A172 (cell line): ENCODE data around the gene BRD1. TPM values are rescaled to one million over a fixed set of nuclear protein-coding genes. Genes with fewer than 3 reads are reported as not detected.

ENCODE experiments used
- DNase-seq: peaks from one replicate; pipeline ENCODE4 v3.0.0-alpha.2; 2015; ENCODE audit warnings: low spot score
- total RNA-seq: library from RNA; depleted of rRNA; stranded (reverse); fragments of >200 nt; shearing (Covaris generic); gene quantifications from 2 replicates; pipeline ENCODE4 v1.2.3, GENCODE V29; 2014; rRNA removed

Gene BRD1
- 8.0 and 11.1 TPM in 2 replicates for total RNA-seq

DNA sequence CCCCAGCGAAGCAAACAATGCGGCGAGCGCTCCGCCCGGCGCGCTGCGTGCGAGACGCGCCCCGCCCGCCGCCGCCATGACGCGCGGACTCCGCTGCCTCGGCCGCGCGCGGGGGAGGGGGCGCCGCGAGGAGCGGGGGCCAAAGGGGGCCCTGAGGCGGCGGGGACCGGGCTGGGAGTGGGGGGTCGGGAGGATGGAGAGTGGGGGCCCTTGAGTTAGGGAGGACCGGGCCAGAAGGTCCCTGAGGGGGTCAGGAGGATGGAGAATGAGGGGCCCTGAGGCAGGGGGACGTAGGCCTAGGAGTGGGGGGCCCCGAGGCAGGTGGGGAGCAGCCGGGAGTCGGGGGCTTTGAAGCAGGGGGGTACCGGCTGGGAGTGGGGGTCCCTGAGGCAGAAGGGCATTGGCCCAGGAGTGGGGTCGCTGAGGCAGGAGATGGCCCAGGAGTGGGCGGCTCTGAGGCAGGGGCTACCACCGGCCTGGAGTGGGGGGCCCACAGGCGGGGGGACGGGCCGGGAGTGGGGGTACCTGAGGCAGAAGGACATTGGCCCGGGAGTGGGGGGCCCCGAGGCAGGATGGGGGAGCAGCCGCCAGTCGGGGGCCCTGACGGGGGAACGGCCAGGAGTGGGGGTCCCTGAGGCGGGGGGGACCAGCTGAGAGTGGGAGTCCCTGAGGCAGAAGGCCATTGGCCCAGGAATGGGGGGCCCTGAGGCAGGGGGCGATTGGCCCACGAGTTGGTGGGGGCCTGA, at the start of gene BRD1:
Gene BRD1 (minus strand): TSS at position 21 of the 746 bp plus-strand sequence. CDS start 3,556 bp downstream, outside the sequence.
- DNase-seq, result no peak

DNA sequence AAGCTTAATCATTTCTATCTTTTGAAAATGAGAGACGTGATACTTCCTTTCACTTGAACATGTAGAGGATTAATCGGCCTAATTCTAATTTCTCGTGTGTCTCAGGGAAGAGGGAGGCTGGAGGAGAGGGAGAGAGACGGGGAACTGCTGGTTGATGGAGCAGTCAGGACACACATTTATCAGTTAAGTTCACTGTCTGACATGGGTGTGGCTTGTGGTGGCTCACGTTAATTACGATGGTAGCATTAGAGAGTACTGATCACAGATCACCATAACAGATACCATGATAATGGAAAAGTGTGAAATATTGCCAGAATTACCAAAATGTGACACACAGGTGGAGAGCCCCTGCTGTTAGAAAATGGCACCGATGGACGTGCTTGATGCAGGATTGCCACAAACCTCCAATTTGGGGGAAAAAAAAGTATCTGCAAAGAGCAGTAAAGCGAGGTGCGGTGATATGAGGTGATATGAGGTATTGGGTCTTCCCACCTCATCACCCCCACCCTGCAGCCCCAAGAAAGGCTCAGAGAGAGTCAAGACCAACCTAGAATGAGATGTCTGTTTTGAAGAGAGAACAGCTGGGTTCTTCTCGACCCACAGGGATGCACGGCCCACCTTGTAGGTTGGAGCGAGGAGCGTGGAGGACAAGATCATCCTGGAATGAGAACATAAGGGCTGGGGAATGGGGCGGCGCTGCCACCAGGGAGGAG, 45.7 kb upstream of the BRD1 start:
- DNase-seq, result no peak

- no peak for DNase-seq
Measured at GRCh38 chr22:49872347-49872746, 44.7 kb upstream of the BRD1 start.

DNA sequence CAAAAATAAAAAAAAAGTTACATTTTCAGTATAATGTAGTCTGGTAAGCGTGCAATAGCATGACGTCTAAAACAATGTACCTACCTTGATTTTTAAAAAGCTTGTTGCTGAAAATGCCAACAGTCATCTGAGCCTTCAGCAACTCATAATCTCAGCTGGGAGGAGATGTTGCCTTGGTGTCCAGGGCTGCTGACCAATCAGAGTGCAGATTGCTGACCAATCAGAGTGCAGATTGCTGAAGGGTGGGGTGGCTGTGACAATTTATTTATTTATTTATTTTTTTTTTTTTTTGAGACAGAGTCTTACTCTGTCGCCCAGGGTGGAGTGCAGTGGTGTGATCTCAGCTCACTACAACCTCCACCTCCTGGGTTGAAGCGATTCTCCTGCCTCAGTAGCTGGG, 43.8 kb upstream of the BRD1 start:
- DNase-seq, result no peak

- DNase-seq, result no peak
Measured at GRCh38 chr22:49869845-49870712, 42.4 kb upstream of the BRD1 start.

DNA sequence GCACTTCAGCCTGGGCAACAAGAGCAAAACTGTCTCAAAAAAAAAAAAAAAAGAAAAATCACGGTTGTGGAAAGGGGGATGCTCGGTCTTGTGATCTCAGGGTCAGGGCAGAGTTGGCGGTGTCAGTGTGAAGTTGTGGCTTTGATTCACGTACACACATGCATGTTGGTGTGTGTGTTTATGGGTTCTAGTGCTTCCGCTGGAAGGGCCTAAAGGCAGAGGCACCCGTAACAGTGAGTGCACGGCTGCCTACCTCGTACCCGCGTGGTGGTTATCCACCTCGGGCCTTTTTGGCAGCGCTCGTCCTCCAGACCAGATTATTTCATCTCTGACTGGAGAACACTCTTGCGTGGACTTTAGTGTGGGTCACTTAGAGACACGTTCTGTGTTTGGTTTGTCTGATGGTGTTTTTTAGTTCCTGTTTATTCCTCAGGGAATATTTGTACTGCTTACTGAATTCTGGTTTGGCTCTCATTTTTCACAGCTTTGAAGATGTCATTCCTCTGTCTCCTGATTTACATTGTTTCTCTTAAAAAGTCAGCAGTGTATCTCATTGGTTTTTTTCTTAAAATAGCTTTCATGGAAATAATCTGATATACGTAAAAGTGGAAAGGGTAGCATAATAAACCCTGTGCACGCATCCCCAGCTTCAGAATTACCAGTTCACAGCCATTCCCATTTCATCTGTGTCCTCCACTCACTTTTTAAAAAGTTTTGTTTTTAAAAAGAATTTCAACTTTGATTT, 41.6 kb upstream of the BRD1 start:
- no peak for DNase-seq

DNA sequence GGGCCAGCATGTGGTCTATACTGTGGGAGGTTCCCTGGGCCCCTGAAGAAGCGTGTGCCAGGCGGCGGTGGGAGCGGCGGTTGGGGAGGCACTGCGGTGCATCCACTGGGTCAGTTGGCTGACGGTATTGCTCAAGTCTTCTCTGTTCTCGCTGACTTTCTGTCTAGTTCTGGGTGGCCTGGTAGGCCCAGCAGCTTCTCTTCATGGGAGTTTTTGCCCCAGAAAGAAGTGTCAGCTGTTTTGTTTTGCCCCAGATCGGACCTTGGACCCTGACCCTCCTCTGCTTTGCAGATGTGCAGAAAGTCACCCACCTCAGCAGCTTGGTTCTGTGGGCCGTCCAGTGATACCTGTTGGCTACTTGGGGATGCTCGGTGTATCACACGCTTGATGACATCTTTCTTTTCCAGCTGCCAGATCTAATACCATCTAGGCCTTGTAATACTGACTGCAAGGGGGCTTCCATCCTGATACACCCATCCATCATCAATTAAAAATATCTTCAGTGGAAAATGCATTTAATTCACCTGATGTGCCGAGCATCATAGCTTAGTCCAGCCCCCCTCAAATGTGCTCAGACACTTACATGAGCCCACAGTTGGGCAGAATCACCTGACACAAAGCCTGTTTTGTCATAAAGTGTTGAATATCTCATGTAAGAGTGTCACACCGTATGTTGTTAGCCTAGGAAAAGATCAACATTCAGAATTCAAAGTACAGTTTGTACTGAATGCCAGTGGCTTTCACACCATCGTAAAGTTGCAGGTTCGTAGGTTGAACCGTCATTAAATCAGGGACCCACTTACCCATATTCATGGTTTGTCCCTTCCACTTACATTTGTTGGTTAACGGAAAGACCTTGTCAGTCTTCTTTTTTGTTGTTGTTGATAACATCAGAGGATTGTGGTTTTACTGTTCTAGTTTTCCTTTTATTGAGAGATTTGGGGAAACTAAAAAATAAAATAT, 39.9 kb upstream of the BRD1 start:
- no peak for DNase-seq

DNA sequence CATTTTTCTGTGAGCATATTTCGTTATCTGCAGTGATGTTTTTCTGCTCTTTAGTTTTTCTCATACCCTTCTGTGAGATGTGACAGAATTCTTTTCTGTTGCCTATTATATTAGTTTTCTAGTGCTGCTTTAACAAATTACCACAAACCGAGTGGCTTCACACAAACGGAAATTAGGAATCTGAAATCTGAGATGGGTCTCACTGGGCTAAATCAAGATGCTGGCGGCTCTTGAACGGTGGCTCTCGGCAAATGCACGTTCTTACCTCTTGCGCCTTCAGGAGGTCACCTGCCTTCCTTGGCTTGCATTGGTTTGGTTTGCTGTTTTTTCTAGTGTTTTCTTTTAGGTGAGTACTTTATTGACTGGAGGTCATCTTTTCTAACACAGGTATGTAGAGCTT, 39.0 kb upstream of the BRD1 start:
- DNase-seq, result no peak

- DNase-seq, result no peak
Measured at GRCh38 chr22:49866134-49866533, 38.5 kb upstream of the BRD1 start.

- DNase-seq, result no peak
Measured at GRCh38 chr22:49865156-49865555, 37.5 kb upstream of the BRD1 start.

DNA sequence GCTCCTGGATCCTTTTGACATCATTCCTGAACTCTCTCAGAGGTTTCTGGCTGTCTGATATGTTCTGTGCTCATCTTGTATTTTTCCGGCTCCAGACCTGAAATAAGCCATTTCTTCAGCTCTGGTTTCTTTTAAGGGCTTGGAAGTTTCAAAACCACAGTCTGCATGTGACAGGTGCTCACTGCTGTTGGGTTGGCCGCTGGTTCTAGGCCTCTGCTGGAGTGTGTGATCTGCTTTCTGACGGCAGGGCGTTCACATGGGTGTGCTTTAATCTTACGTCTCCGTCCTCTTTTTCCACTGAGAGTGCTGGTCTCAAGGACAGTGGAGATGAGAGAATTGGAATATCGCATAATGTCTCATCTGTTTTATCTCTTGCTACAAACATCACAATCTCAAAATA, 36.3 kb upstream of the BRD1 start:
- DNase-seq, result no peak

DNA sequence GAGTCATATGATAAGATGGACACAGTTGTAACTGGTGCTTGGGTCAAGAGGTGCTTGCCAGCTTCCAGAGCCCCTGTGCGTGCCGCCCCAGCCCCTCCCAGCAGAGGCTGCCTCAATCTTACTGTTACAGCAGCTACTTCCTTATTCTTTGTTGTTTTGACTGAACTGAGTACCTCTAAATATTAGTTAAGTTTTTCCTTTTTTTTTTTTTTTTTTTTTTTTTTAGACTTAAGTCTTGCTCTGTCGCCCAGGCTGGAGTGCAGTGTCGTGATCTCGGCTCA, 34.8 kb upstream of the BRD1 start:
- no peak for DNase-seq

- DNase-seq, result no peak
Measured at GRCh38 chr22:49861642-49862495, 34.2 kb upstream of the BRD1 start.

GRCh38 chr22:49858827-49859226, 31.2 kb upstream of the BRD1 start:
- no peak for DNase-seq

- DNase-seq, result no peak
Measured at GRCh38 chr22:49856766-49857618, 29.3 kb upstream of the BRD1 start.

DNA sequence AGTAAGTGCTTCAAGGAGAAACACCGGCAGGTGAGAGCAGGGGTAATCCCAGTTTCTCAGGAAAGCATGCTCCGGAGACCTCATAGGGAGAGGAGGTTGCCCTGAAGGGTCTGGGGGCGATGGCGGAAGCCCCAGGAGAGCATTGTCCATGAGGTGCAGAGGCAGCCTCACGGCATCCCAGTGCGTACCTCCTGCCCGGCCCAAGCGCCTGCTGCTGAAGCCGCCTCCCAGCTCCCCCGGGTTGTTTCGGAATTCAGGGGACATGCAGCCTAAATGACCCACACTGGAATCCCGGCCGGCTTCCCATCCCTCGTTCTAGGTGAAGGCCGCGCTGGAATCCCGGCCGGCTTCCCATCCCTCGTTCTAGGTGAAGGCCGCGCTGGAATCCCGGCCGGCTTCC, 28.7 kb upstream of the BRD1 start:
- DNase-seq, result no peak

- DNase-seq, result peak; percentile 20
Measured at GRCh38 chr22:49855251-49855911, 27.7 kb upstream of the BRD1 start.
